Measurements from ENCODE around the gene PSAT1.

PSAT1 gene

DNA sequence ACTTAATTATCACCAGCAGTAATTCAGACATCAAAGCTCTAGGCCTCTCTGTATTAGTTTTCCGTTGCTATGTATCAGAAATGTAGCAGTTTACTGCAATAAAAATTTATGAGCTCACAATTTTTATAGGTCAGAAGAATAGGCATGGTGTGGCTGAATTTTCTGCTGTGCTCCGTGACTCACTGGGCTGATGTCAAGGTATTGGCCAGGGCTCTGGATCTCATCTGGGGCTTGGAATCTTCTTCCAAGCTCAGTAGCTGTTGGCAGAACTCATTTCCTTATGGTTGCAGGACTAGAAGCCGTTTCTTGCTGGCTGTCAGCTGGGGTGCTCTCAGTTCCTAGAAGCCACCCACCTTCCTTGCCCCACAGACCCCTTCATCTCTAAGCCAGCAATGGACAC, 66.3 kb downstream of the PSAT1 start:
- no peak for DNase-seq
- H3K9me3 ChIP-seq (ENCODE audit: control extremely low read depth in 1 of 5, control insufficient read depth in 4 of 5, insufficient read depth in 2 of 5, low read depth in 1 of 5, low read length in 4 of 5): no peaks in the 10 kb centered on the region
- H3K4me1 ChIP-seq (ENCODE audit: control extremely low read depth in 1 of 4, control insufficient read depth in 4 of 4, insufficient read depth in 4 of 4, low read length in 3 of 4): no peaks in the 10 kb centered on the region
- no peaks in the 10 kb centered on the region for H3K36me3 ChIP-seq (ENCODE audit: control insufficient read depth in 4 of 4, insufficient read depth in 4 of 4, low read length in 3 of 4)
- POLR2A ChIA-PET: no interaction called here
- CTCF ChIA-PET: interaction anchor here (1.2 kb wide), 1 partner anchor 10 kb away, joined by 3 read pairs; no protein-coding TSS in a partner anchor
- H3K27me3 ChIP-seq (replicated peaks in 2 of 5; ENCODE audit: control insufficient read depth in 4 of 5, insufficient read depth in 5 of 5, low read length in 4 of 5): peaks cover 0 to 5% (median 0%) of the 10 kb centered on the region in 5 experiments
- H3K27ac ChIP-seq (ENCODE audit: insufficient read depth in 1 of 2, low read depth in 1 of 2, low read length in 2 of 2, poor library complexity in 1 of 2, severe bottlenecking in 2 of 2): no peak overlapping the region
- WGBS (ENCODE audit: insufficient coverage): 91% methylated on average over 2 of the region's 3 CpGs
- H3K4me3 ChIP-seq (ENCODE audit: control insufficient read depth in 1 of 7, extremely low read depth in 1 of 7, insufficient read depth in 4 of 7, low read depth in 2 of 7, low read length in 6 of 7): no peak overlapping the region

GRCh38 chr9:78365748-78366697, 69.1 kb downstream of the PSAT1 start:
- ChIA-PET POLR2A (no interaction called here), CTCF (interaction anchor here (0.8 to 1.9 kb wide), 3 partner anchors 7 to 21 kb away, joined by 3 to 5 read pairs (median 3); no protein-coding TSS in a partner anchor)
- Histone ChIP-seq H3K4me3 (ENCODE audit: control insufficient read depth in 1 of 7, extremely low read depth in 1 of 7, insufficient read depth in 4 of 7, low read depth in 2 of 7, low read length in 6 of 7) (no peak overlapping the region), H3K27me3 (replicated peaks in 2 of 5; ENCODE audit: control insufficient read depth in 4 of 5, insufficient read depth in 5 of 5, low read length in 4 of 5) (peaks cover 0 to 16% (median 2%) of the 10 kb centered on the region in 5 experiments), H3K27ac (ENCODE audit: insufficient read depth in 1 of 2, low read depth in 1 of 2, low read length in 2 of 2, poor library complexity in 1 of 2, severe bottlenecking in 2 of 2) (no peak overlapping the region), H3K4me1 (ENCODE audit: control extremely low read depth in 1 of 4, control insufficient read depth in 4 of 4, insufficient read depth in 4 of 4, low read length in 3 of 4) (no peaks in the 10 kb centered on the region), H3K9me3 (ENCODE audit: control extremely low read depth in 1 of 5, control insufficient read depth in 4 of 5, insufficient read depth in 2 of 5, low read depth in 1 of 5, low read length in 4 of 5) (no peaks in the 10 kb centered on the region), H3K36me3 (ENCODE audit: control insufficient read depth in 4 of 4, insufficient read depth in 4 of 4, low read length in 3 of 4) (no peaks in the 10 kb centered on the region)
- no CpG with 5 or more reads among the region's 4 CpGs for WGBS (ENCODE audit: insufficient coverage)
- peak in 2 of 3 donors; percentile 31 to 46 for DNase-seq

- H3K27me3 ChIP-seq (replicated peaks in 2 of 5; ENCODE audit: control insufficient read depth in 4 of 5, insufficient read depth in 5 of 5, low read length in 4 of 5): peaks cover 0 to 16% (median 2%) of the 10 kb centered on the region in 5 experiments
- POLR2A ChIA-PET: no interaction called here
- no peaks in the 10 kb centered on the region for H3K9me3 ChIP-seq (ENCODE audit: control extremely low read depth in 1 of 5, control insufficient read depth in 4 of 5, insufficient read depth in 2 of 5, low read depth in 1 of 5, low read length in 4 of 5)
- 97% methylated on average over 3 of the region's 3 CpGs for WGBS (ENCODE audit: insufficient coverage)
- DNase-seq: no peak
- no peaks in the 10 kb centered on the region for H3K36me3 ChIP-seq (ENCODE audit: control insufficient read depth in 4 of 4, insufficient read depth in 4 of 4, low read length in 3 of 4)
- H3K27ac ChIP-seq (ENCODE audit: insufficient read depth in 1 of 2, low read depth in 1 of 2, low read length in 2 of 2, poor library complexity in 1 of 2, severe bottlenecking in 2 of 2): no peak overlapping the region
- CTCF ChIA-PET: interaction anchor here (0.7 to 1.9 kb wide), 3 partner anchors 8 to 32 kb away, joined by 3 to 5 read pairs (median 3); no protein-coding TSS in a partner anchor
- no peak overlapping the region for H3K4me3 ChIP-seq (ENCODE audit: control insufficient read depth in 1 of 7, extremely low read depth in 1 of 7, insufficient read depth in 4 of 7, low read depth in 2 of 7, low read length in 6 of 7)
- H3K4me1 ChIP-seq (ENCODE audit: control extremely low read depth in 1 of 4, control insufficient read depth in 4 of 4, insufficient read depth in 4 of 4, low read length in 3 of 4): peaks cover 0 to 6% (median 3%) of the 10 kb centered on the region in 4 experiments
Measured at GRCh38 chr9:78366827-78367226, 69.9 kb downstream of the PSAT1 start.

- H3K4me1 ChIP-seq (ENCODE audit: control extremely low read depth in 1 of 4, control insufficient read depth in 4 of 4, insufficient read depth in 4 of 4, low read length in 3 of 4): peaks cover 0 to 12% (median 7%) of the 10 kb centered on the region in 4 experiments
- peaks cover 0 to 21% (median 7%) of the 10 kb centered on the region in 5 experiments for H3K27me3 ChIP-seq (replicated peaks in 2 of 5; ENCODE audit: control insufficient read depth in 4 of 5, insufficient read depth in 5 of 5, low read length in 4 of 5)
- 51% methylated on average over 3 of the region's 6 CpGs for WGBS (ENCODE audit: insufficient coverage)
- no peak overlapping the region for H3K4me3 ChIP-seq (ENCODE audit: control insufficient read depth in 1 of 7, extremely low read depth in 1 of 7, insufficient read depth in 4 of 7, low read depth in 2 of 7, low read length in 6 of 7)
- POLR2A ChIA-PET: no interaction called here
- DNase-seq: no peak
- H3K27ac ChIP-seq (ENCODE audit: insufficient read depth in 1 of 2, low read depth in 1 of 2, low read length in 2 of 2, poor library complexity in 1 of 2, severe bottlenecking in 2 of 2): no peak overlapping the region
- H3K36me3 ChIP-seq (ENCODE audit: control insufficient read depth in 4 of 4, insufficient read depth in 4 of 4, low read length in 3 of 4): no peaks in the 10 kb centered on the region
- H3K9me3 ChIP-seq (ENCODE audit: control extremely low read depth in 1 of 5, control insufficient read depth in 4 of 5, insufficient read depth in 2 of 5, low read depth in 1 of 5, low read length in 4 of 5): no peaks in the 10 kb centered on the region
- CTCF ChIA-PET: interaction anchor here (0.7 to 1.3 kb wide), 5 partner anchors 10 to 71 kb away, joined by 3 to 4 read pairs (median 3); no protein-coding TSS in a partner anchor
Measured at GRCh38 chr9:78368236-78368635, 71.3 kb downstream of the PSAT1 start.

GRCh38 chr9:78369639-78370219, 72.8 kb downstream of the PSAT1 start:
- Histone ChIP-seq H3K4me3 (ENCODE audit: control insufficient read depth in 1 of 7, extremely low read depth in 1 of 7, insufficient read depth in 4 of 7, low read depth in 2 of 7, low read length in 6 of 7) (no peak overlapping the region), H3K27me3 (replicated peaks in 2 of 5; ENCODE audit: control insufficient read depth in 4 of 5, insufficient read depth in 5 of 5, low read length in 4 of 5) (peaks cover 0 to 33% (median 7%) of the 10 kb centered on the region in 5 experiments), H3K9me3 (ENCODE audit: control extremely low read depth in 1 of 5, control insufficient read depth in 4 of 5, insufficient read depth in 2 of 5, low read depth in 1 of 5, low read length in 4 of 5) (no peaks in the 10 kb centered on the region), H3K36me3 (ENCODE audit: control insufficient read depth in 4 of 4, insufficient read depth in 4 of 4, low read length in 3 of 4) (no peaks in the 10 kb centered on the region), H3K4me1 (ENCODE audit: control extremely low read depth in 1 of 4, control insufficient read depth in 4 of 4, insufficient read depth in 4 of 4, low read length in 3 of 4) (peaks cover 0 to 12% (median 7%) of the 10 kb centered on the region in 4 experiments), H3K27ac (ENCODE audit: insufficient read depth in 1 of 2, low read depth in 1 of 2, low read length in 2 of 2, poor library complexity in 1 of 2, severe bottlenecking in 2 of 2) (no peak overlapping the region)
- DNase-seq: peak; percentile 47 to 57 (median 50)
- ChIA-PET CTCF (interaction anchor here (0.6 to 2.6 kb wide), 11 partner anchors 8 to 105 kb away, joined by 3 to 13 read pairs (median 4); no protein-coding TSS in a partner anchor), POLR2A (no interaction called here)
- 25% methylated on average over 5 of the region's 8 CpGs for WGBS (ENCODE audit: insufficient coverage)

GRCh38 chr9:78370991-78371390, 74.1 kb downstream of the PSAT1 start:
- Histone ChIP-seq H3K36me3 (ENCODE audit: control insufficient read depth in 4 of 4, insufficient read depth in 4 of 4, low read length in 3 of 4) (no peaks in the 10 kb centered on the region), H3K9me3 (ENCODE audit: control extremely low read depth in 1 of 5, control insufficient read depth in 4 of 5, insufficient read depth in 2 of 5, low read depth in 1 of 5, low read length in 4 of 5) (no peaks in the 10 kb centered on the region), H3K4me1 (ENCODE audit: control extremely low read depth in 1 of 4, control insufficient read depth in 4 of 4, insufficient read depth in 4 of 4, low read length in 3 of 4) (peaks cover 0 to 12% (median 7%) of the 10 kb centered on the region in 4 experiments), H3K4me3 (ENCODE audit: control insufficient read depth in 1 of 7, extremely low read depth in 1 of 7, insufficient read depth in 4 of 7, low read depth in 2 of 7, low read length in 6 of 7) (no peak overlapping the region), H3K27me3 (replicated peaks in 2 of 5; ENCODE audit: control insufficient read depth in 4 of 5, insufficient read depth in 5 of 5, low read length in 4 of 5) (peaks cover 0 to 40% (median 7%) of the 10 kb centered on the region in 5 experiments), H3K27ac (ENCODE audit: insufficient read depth in 1 of 2, low read depth in 1 of 2, low read length in 2 of 2, poor library complexity in 1 of 2, severe bottlenecking in 2 of 2) (no peak overlapping the region)
- WGBS (ENCODE audit: insufficient coverage): 81% methylated on average over 7 of the region's 7 CpGs
- ChIA-PET POLR2A (no interaction called here), CTCF (interaction anchor here (0.8 to 2.6 kb wide), 5 partner anchors 10 to 77 kb away, joined by 3 to 13 read pairs (median 5); no protein-coding TSS in a partner anchor)
- DNase-seq: no peak
